HG03457 (cell line): ENCODE measurements around the gene EPHA7.
A peak's percentile ranks its signal among the peaks of the same experiment; 100 is the strongest.

Source experiments
- ATAC-seq: cut with Tn5 transposase; IDR thresholded peaks from one replicate; pipeline ENCODE4 v1.9.1; 2021; ENCODE audit warnings: moderate number of reproducible peaks; ENCODE audit not compliant: unreplicated experiment

The EPHA7 gene

DNA sequence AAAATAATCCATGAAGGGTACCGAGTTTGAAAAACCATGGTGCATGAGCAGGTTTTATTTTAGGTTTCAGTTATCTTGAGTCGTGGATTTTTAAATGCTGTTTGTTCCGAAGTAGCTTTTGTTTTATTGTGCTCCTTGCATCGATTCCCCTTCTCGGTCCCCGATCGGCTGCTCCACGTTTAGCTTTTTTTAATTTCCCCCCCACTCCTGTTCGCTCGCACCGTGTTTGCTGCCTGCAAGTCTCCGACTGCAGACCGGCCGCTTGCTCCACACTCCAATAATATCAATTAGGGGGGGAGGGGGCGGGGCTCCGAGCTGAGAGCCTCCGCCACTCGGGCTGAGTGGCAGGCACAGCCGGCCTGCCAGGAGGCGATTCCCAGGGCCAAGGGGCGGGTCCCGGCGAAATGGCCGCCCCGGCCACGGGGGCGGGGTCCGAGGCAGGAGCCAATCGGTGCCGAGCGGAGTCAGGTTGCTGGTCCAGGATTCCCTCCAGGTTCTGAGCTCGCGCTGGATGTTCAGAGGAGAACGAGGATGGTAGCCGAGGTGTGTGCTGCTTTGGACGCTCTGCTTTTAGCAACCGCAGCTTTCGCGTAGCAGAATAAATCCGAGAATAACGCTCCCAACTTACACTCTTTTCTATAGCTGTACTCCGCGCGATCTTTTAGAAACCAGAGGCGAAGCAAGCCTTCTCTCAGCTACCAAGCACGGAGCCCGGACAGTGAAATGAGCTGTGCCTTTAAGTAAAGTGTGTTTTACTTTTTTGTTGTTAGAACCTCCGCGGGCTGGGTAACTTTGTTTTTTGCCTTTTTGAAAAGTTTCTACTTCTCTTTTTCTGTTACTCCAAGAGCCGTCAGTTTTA, at the start of gene EPHA7:
Gene EPHA7 (minus strand): TSS at position 256 of the 859 bp plus-strand sequence. CDS start 218 bp downstream, at position 38.
- peak; percentile 91 for ATAC-seq

DNA sequence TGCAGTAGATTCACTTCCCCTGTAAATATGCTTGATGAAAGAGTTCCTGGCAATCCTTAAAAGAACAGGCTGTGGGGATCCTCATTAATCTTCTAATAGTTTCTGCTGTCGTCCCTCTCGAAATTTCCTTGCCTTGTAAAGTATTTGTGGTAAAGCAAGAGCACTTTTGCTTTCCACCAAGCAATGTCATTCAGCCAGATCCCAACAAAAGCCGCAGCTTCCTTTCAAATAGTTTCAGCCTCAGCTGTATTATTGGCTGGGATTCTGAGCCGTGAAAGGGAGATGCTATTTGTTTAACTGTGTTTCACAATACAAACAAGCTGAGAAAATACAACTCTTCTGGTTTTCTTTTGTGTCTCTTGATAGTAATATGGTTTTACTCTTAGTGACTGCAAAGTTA, 48.9 kb upstream of the EPHA7 start:
- no peak for ATAC-seq

DNA sequence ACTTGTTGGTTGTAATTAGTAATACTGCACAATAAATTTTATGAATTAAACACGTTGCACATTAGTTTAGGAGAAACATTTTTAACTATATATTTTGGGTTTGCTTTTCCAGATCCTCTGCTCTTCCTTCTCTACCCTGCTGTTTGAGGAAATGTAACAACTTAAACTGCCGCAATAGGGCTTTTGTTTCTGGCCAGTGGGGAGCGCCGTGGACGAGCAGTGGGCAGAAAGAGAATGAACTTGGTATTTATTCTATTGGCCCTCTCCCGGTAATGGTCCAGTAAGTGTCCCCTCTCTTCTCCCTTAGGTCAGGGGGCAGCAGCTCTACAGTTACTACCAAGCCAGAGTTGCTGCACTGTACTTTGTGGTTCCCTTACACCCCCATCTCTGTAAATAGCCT, 35.2 kb upstream of the EPHA7 start:
- no peak for ATAC-seq

DNA sequence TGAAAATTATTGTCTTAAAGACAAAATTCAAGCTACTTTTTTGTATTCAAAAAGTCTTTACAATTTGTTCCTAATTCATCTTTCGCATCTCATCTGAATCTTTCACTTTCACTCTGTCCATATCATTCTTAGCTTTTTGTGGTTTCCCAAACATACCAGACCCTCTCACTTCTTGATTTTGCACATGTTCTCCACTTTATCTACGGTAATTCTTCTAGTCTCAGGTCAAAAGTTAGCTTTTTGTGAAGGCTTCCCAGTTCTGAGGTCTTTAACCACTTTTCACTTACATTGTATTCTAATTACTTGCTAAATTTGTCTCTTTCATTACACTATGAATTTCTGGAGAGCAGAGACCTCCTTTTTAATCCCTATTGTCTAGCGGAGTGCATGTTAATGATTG, 34.6 kb upstream of the EPHA7 start:
- peak; percentile 88 for ATAC-seq

DNA sequence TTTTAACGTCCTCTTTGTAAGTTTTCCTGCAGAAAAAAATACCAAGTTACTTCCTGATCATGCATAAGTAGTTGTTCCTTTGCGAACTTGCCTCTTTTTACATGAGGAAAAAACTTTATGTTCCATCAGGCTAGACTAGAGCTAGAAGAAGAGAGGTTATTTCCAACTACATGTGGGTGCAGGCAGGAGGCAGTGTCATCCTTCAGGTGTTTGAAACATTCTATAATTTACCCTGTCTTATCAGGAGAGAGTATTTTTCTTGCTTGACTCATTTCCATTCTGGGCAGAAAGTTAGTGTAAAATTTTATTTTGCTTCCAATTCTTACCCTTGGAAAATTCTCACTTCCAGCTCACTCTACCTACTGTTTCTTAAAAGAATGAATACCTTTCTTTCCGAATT, 28.5 kb upstream of the EPHA7 start:
- ATAC-seq = no peak

DNA sequence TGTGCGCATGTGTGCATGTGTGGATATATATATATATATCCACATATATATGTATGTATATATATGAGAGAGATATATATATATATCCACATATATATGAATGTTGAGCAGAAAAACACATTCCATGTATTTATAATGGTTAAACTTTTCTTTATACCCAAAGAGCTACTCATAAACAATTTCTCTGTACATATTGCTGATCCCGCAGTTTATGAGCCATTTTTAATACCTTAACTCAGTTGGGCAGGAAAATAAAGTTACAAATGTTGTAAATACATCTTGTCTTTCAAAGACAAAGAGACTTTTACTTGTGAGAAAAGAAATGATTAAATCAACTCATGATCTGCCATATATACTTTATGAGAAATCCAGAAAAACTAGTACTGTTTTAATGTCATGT, 18.1 kb upstream of the EPHA7 start:
- no peak for ATAC-seq

DNA sequence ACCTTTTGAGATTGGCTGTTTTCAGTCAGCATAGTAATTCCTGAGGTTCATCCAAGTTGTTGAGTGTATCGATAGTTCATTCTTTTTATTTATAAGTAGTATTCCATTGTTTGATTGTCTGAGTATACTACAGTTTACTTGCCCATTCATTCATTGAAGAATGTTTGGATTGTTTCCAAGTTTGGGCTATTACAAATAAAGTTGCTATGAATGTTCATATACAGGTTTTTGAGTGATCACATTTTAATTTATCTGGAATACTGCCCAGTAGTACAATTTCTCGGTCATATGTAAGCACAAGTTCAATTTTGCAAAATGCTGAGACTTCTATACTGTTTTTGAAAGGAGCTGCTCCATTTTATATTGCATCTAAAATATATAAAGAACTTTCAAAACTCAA, 14.2 kb upstream of the EPHA7 start:
- no peak for ATAC-seq

DNA sequence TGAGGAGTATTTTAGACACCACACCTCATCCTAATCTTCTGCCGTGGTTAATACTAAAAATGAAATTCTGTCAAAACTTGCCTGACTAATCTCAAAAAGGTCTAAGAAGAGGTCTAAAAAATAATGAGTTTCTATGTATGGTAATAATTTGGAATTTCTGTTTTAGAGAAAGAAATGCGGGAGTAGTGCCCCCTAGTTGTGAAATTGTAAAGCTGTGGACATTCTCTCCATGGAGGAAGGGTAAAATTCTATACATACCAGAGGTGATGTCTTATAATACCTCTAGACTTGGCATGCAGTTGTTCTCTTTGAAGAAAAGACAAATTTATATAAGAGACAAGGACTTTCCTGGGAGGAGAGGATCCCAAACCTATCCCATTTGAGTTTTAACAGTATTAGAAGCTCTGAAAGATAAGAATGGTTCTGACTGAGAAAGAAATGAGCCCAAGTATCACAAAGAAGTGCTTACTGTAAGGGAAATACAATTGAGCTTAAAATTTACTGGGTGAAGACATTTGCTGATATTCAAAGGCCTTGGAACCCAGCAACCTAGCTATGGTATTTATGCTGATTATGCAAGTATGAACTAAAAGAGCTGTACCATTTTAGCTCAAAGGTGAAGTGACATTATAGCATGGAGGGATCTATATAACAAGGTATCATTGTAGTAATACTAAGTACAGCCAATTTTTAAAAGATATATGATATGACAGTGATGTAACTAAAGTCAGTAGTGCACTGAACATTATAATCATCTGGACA, 5.1 kb upstream of the EPHA7 start:
- no peak for ATAC-seq

DNA sequence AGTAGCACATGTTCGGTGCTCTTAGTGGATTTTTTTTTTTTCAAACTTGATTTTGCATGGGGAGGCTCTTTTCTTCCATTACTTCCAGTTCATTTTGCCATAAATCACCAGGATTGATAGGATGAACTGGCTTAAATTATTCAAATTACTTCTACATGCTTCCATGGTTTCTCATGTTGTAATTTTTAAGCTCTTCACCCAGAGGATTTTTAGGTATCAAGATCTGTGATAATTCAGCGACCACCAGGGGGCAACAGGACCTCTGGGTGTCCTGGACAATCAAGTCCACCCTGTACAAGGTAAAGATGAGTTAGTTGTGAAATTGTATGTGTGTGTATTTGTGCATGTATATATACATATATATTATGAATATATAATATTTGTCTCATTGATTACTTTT, 4.2 kb upstream of the EPHA7 start:
- no peak for ATAC-seq

DNA sequence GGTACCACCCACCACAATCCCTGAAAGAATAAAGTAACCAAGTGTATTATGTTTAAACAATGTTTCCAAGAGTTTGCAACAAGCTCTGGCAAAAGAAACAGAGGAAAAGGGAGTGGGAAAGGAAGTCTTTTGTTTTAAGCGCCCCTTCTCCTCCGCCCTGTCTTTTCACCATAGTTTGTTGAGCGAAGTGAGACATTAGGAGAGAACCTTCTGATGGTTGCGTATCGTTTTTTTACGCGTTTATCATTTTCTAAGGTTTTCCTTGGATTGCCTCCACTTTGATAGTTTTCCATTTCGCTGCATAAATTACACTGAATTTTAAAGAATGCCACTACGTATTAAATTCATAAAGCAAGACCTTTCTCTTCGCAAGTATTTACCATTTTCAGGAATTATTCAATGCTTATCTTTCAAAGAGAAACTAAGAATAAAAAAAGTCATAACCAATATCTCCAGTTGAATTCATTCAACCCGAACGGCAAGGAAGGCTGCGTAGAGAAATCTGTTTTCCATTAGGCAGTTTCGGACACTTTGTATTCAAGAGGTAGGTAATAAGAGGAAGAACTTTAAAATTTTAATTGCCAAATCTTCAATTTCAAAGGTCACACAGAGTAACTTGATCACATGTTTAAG, 920 bp upstream of the EPHA7 start:
- ATAC-seq = no peak

DNA sequence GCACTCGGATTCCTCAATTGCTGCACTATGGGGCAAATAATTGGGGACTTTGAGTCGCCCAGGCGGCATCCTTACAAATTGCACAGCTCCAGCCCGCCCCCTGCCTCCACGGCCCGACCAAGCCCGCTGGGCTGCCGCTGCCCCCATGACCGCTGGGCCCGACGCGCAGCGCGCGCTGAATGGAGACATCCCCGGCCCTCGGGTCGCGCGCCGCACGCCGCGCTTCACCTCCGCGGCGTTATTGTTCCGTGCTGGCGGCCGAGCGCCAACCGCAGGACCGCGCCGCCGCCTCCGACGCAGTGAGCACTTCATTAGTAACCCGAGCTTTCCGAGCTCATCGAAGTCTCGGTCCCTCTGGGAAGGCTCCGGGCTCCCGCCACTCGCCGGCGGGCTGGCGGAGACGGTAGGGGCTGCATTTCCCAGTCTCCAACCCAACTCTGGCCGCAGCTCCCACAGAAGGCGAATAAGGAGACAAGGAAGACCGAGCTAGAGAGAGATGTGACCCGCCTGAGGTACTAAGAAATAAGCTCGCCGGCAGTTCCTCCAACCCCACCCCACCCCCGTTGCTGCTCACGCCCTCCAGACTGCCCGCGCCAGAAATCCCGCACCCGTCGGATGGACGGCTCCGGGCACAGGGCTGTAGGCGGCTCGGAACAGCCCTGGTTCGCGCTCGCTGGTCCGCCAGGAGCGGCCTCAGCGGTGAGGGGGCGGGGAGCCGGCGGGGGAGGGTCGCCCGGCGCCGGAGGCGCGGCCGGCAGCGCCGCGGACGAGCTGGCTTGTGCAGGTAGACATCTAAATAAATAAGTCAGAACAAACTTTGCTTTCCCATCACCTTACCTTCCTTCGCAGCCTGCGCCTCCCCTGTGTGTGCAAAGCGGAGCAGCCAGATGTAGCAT, 703 bp downstream of the EPHA7 start:
- no peak for ATAC-seq

DNA sequence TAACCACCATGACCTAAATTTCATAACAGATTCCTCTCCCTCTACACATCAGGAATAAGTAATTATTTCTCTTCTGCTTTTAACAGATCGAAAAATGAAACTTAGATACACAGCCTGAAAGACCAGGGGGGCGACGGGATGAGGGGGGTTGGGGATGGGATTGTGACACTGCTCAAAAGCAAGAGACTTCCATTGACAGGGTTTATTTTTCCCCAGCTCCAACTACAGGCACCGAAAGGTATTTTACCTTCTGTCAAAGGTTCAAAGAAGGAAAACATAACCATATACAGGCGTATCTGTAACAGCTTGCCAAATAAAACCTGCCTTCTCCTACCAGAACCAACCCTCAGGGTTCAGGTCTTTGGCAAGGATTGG, 1.3 kb downstream of the EPHA7 start:
- no peak for ATAC-seq

DNA sequence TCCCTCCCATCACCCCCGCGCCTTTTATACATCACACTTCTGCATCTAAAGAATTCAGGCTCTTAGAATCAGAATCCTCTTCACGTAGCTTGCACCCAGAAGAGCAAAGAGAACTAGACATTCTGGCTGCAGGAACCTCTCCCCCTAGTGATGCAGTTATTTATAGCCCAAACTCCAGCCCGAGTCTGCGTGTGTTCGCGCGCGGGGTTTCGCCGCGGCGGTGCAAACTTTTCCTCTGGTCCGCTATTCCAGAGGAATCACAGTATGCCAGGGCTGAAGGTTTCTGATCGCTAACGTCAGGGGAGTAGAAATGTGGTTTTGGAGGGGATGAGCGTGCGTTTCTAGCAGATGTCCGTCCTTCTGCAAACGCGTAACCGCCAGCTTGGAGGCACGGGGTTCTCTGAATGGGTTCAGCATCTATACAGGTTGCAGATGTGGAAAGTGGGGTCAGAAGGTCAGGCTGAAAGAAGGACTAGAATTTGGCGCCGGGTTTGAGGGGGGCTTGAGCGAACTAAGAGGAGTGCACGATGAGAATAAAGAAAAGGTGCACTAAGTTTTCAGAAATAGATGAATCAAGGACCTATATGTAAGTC, 1.8 kb downstream of the EPHA7 start:
- no peak for ATAC-seq

DNA sequence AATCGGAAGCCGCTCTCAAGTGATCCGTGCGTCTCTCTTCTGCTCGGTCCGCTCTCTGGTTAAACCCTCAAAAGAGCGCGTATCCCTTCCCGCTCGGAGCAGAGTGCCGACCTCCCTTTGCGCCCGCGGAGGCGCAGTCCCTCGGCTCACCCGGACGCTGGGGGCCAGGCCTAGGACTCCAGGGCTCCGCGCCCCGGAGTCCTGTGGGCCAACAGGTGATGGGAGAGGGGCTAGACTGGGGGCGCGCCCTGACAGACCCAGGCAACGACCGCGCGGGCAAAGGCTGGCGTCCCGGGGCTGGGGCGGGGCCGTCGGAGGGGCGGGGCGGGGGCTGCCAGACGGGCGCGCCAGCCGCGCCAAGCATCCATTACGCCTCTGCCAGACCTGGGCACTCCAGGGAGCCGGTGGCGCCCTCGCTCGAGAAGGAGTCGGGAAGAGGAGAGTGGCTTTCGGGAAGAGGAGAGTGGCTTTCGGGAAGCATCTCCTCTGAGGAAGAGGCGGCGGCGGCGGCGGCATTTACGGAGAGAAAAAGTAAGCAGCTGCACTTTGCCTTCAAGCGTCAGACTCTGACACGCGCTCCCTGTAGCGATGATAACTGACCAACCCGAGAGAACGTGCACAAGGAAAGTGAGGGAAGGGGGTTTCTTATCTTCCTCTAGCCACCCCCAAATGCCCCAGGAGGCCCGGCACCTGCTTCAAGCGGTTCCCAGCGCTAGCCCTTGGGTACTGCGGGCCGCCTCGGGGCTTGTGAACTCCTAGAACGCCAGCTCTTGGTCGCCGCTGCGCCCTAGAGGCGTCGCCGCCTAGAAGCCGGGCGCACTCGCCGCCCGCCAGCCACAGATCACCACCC, 2.6 kb downstream of the EPHA7 start:
- ATAC-seq = no peak

DNA sequence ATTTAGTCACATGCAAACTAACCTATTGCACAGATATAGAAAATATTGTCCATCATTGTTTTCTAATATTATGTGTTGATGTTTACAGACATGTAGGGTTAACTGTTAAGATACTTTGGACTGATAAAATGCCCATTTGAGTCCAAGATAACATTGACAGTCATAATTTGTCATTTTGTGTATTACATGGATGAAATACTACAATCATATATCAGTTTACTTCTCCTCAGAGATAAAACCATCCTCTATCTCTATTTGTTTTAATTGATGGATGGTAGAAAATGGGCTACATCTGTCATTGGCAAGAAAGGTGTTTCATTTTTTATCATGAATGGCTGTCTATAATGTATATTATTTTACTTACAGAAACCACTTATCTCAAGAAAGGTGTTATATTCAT, 6.2 kb downstream of the EPHA7 start:
- ATAC-seq = no peak

DNA sequence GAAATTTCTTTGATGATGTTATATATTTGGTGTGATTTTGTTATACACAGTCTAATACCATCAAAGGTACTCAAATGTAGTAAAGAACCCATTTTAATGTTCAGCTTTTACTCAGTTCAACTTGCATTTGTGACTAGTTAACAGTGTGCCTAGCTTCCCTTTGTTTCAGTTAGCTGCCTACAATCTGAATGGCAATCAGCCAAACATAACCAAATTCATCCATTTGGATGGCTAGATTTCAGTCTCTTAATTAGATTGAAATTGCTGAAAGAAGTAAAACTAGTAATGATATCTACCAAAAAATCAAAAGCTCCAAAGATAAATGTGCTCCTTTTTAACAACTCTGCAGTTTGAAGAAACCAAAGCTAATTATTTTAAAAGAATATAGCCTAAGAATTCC, 6.9 kb downstream of the EPHA7 start:
- no peak for ATAC-seq

DNA sequence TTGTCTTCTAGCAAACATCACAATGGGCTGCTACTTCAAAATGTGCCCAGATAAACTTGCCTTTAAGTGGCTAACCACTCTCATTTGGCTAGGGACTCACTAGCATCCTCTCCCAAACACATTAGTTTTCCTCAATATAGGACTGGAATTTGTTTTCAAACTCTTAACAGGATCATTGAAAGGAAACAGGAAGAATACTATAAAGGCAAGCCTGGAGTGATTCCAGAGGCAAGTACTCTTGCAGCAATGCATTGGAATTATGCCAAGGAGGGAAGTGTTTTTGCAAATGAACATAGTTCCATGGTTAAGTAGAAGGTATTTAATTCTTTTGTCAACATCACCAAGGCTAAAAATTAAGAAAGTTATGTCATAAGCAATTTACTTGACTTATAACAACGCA, 12.2 kb downstream of the EPHA7 start:
- no peak for ATAC-seq

DNA sequence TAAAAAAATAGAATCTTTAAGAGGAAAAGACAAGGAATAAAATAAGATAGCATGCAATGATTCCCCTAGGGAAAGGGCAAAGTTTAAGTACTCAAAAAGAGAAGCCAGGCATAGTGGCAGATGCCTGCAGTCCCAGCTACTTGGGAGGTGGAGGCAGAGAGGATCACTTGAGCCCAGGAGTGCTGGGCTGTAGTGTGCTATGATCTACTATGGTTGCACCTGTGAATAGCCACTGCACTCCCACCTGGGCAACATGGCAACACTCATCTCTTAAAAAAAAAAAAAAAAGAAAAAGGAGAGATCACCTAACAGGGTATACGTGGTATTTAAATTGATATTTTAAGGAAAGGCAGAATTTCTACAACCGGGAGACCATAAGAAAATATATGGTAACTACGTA, 16.0 kb downstream of the EPHA7 start:
- no peak for ATAC-seq

DNA sequence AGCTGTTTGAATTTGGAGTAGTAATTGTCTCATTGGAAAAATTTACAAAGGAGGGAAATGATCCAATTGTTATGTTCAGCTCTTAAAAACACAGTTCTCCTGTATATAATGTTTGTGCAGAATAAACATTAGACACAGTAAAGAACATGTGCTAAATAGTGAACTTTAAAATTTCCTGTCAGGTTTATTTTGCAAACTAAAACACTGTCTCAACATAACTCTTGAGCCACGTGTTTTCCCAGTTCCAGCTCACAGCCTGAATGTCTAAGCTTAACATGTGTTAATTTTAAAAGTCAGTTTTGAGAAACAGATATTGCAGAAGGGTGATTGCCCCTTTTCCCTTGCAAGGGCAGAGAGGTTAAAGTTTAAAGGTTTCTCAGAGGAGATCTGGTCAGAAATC, 20.6 kb downstream of the EPHA7 start:
- ATAC-seq = no peak

DNA sequence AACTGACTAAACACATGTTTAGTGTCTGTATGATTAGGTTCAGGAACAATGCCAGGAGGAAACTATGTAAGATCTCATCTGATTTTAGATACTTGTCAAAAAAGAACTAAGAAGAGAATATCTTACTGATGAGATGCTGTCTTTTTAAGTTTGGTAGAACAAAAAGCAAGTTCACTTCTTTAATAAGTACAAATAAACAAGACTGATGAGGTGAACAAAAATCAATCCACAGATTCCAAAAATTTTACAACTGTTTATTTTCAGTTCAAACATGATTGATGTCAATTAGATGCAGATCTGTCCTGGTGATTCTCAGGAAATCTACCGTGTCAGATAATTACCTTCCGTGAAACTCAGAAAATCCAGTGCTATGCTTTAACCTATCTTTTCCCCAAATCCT, 24.9 kb downstream of the EPHA7 start:
- ATAC-seq = no peak
